Neural progenitor cell (in vitro differentiated cells): ENCODE results near the gene SERP2.

Experiments used
- EZH2 ChIP-seq: fragments of 200-600 bp; sonication (generic); IDR thresholded peaks from 2 replicates; pipeline ENCODE4 v1.6.1; 2017; ENCODE audit warnings: antibody characterized with exemption, mild to moderate bottlenecking, moderate library complexity
- EZH2phosphoT487 ChIP-seq: fragments of 200-600 bp; sonication (generic); IDR thresholded peaks from 2 replicates; pipeline ENCODE4 v1.6.1; 2017; ENCODE audit warnings: antibody characterized with exemption
- TF ChIP-seq, protein P1 (sequence below): fragments of 200-600 bp; sonication (generic); IDR thresholded peaks from 2 replicates; pipeline ENCODE4 v1.5.1; 2017; ENCODE audit warnings: antibody characterized with exemption, mild to moderate bottlenecking

DNA sequence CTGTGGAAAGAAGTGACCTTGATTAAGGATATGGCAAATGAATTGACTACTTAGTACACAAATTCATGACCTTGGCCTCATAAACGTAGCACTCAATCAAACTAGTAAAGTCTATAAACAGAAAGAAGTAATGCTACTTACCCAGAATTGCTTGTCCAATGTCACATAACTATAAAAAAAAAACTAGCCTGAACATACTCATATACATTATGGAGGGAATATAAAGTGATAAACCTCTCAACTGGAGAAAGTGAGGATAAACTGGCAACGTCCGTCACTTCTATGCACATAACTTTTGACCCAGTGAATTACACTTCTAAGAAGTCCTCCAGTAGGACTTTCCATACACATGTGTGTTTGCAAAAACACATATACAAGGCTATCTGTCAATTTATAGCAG, 7.7 kb upstream of the SERP2 start:
- TF ChIP-seq, protein P1, sequence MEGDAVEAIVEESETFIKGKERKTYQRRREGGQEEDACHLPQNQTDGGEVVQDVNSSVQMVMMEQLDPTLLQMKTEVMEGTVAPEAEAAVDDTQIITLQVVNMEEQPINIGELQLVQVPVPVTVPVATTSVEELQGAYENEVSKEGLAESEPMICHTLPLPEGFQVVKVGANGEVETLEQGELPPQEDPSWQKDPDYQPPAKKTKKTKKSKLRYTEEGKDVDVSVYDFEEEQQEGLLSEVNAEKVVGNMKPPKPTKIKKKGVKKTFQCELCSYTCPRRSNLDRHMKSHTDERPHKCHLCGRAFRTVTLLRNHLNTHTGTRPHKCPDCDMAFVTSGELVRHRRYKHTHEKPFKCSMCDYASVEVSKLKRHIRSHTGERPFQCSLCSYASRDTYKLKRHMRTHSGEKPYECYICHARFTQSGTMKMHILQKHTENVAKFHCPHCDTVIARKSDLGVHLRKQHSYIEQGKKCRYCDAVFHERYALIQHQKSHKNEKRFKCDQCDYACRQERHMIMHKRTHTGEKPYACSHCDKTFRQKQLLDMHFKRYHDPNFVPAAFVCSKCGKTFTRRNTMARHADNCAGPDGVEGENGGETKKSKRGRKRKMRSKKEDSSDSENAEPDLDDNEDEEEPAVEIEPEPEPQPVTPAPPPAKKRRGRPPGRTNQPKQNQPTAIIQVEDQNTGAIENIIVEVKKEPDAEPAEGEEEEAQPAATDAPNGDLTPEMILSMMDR, result no peak
- TF ChIP-seq EZH2 (no peak), EZH2phosphoT487 (no peak)
